IMR-90 (cell line): ENCODE data around the gene PCCB. TPM values are rescaled to one million over a fixed set of nuclear protein-coding genes. Genes with fewer than 3 reads are reported as not detected.

Experiments used
- ATAC-seq: fragments of 200-7000 bp; cut with Tn5 transposase; 2 replicates; pipeline ENCODE4 v1.9.1; 2020; ENCODE audit warnings: low read depth, mild to moderate bottlenecking, moderate library complexity
- BruUV-seq: library from RNA; stranded (reverse); fragments of 400-500 nt; replicated peaks from 2 replicates; lab custom pipeline; 2021; lab: Mats Ljungman, UMichigan
- CTCF ChIA-PET: fragments of 300-600 bp; formaldehyde crosslinking; extraction: SDS; loops from one replicate; lab custom pipeline; 2021; ENCODE audit warnings: antibody characterized with exemption; lab: Yijun Ruan, JAX
- POLR2A ChIA-PET: fragments of 300-600 bp; sonication (Branson Sonifier 250); formaldehyde crosslinking; loops from one replicate; lab custom pipeline; 2022; ENCODE audit warnings: antibody characterized with exemption; ENCODE audit not compliant: unreplicated experiment; lab: Charles Lee
- DNase-seq: peaks from one replicate; pipeline ENCODE4 v3.0.0; 2013
- H2AFZ ChIP-seq: replicated peaks from 2 replicates; pipeline ENCODE3; 2013; ENCODE audit warnings: low read length, mild to moderate bottlenecking; ENCODE audit not compliant: poor library complexity
- H2AK5ac ChIP-seq: 2 replicates; pipeline ENCODE4 v1.6.1; 2013; ENCODE audit warnings: low read depth, low read length, inconsistent platforms
- H2AK9ac ChIP-seq: replicated peaks from 2 replicates; pipeline ENCODE3; 2013; ENCODE audit warnings: mild to moderate bottlenecking, low read depth, low read length, moderate library complexity; ENCODE audit not compliant: poor library complexity
- H2BK120ac ChIP-seq: 2 replicates; pipeline ENCODE4 v1.6.1; 2013; ENCODE audit warnings: low read depth, low read length, inconsistent platforms
- H2BK15ac ChIP-seq: 3 replicates; pipeline ENCODE4 v1.6.1; 2013; ENCODE audit warnings: low read depth, low read length, inconsistent platforms
- H2BK20ac ChIP-seq: 2 replicates; pipeline ENCODE4 v1.6.1; 2013; ENCODE audit warnings: low read depth, mild to moderate bottlenecking, inconsistent platforms, low read length, moderate library complexity
- H2BK5ac ChIP-seq: 2 replicates; pipeline ENCODE4 v1.6.1; 2013; ENCODE audit warnings: mild to moderate bottlenecking, low read depth, low read length, inconsistent platforms; ENCODE audit not compliant: poor library complexity, severe bottlenecking
- H3K14ac ChIP-seq: replicated peaks from 2 replicates; pipeline ENCODE4 v1.6.1; 2013; ENCODE audit warnings: low read depth, low read length, inconsistent platforms
- H3K18ac ChIP-seq: 2 replicates; pipeline ENCODE4 v1.6.1; 2013; ENCODE audit warnings: low read depth, low read length, control low read depth
- H3K23ac ChIP-seq: 2 replicates; pipeline ENCODE4 v1.6.1; 2013; ENCODE audit warnings: low read depth, low read length, inconsistent platforms
- H3K27ac ChIP-seq: 2 replicates; pipeline ENCODE4 v1.5.1; 2013; ENCODE audit warnings: mild to moderate bottlenecking, control low read depth, low read length; ENCODE audit not compliant: insufficient read depth
- H3K27me3 ChIP-seq: 2 replicates; pipeline ENCODE4 v1.6.1; 2013; ENCODE audit warnings: low read length; ENCODE audit not compliant: control insufficient read depth, insufficient read depth
- H3K36me3 ChIP-seq: 2 replicates; pipeline ENCODE4 v1.6.1; 2013; ENCODE audit warnings: low read length, mixed read lengths; ENCODE audit not compliant: control insufficient read depth, insufficient read depth
- H3K4ac ChIP-seq: 2 replicates; pipeline ENCODE4 v1.6.1; 2013; ENCODE audit warnings: low read depth, low read length, inconsistent platforms
- H3K4me1 ChIP-seq: 2 replicates; pipeline ENCODE4 v1.6.1; 2013; ENCODE audit warnings: low read length, mixed read lengths; ENCODE audit not compliant: control insufficient read depth, insufficient read depth
- H3K4me2 ChIP-seq: 2 replicates; pipeline ENCODE4 v1.6.1; 2013; ENCODE audit warnings: low read depth, mild to moderate bottlenecking, control low read depth, low read length, moderate library complexity
- H3K4me3 ChIP-seq: 2 replicates; pipeline ENCODE4 v1.5.1; 2013; ENCODE audit warnings: low read depth, mild to moderate bottlenecking, control low read depth, low read length, moderate library complexity; ENCODE audit not compliant: insufficient read depth
- H3K56ac ChIP-seq: 2 replicates; pipeline ENCODE4 v1.6.1; 2013; ENCODE audit warnings: low read length, inconsistent platforms; ENCODE audit not compliant: insufficient read depth; ENCODE audit errors: extremely low read depth
- H3K79me1 ChIP-seq, 2 experiments: 2 replicates each; pipeline ENCODE4 v1.6.1; 2013; ENCODE audit warnings: low read length in 2 of 2, inconsistent platforms in 1 of 2, low read depth in 1 of 2
- H3K9ac ChIP-seq: 2 replicates; pipeline ENCODE4 v1.6.1; 2013; ENCODE audit warnings: low read depth, low read length, control low read depth
- H3K9me1 ChIP-seq: 2 replicates; pipeline ENCODE4 v1.6.1; 2013; ENCODE audit warnings: low read length, inconsistent platforms; ENCODE audit not compliant: insufficient read depth
- H3K9me3 ChIP-seq: 2 replicates; pipeline ENCODE4 v1.6.1; 2013; ENCODE audit warnings: low read length; ENCODE audit not compliant: control insufficient read depth, insufficient read depth
- H4K20me1 ChIP-seq: 2 replicates; pipeline ENCODE4 v1.6.1; 2013; ENCODE audit warnings: low read length, inconsistent platforms; ENCODE audit not compliant: insufficient read depth
- H4K5ac ChIP-seq: 2 replicates; pipeline ENCODE4 v1.6.1; 2013; ENCODE audit warnings: mild to moderate bottlenecking, low read depth, low read length, control low read depth
- H4K8ac ChIP-seq, 2 experiments: 2 replicates each; pipeline ENCODE4 v1.6.1; 2013; ENCODE audit warnings: low read depth in 2 of 2, low read length in 2 of 2, control low read depth in 1 of 2, inconsistent platforms in 1 of 2
- H4K91ac ChIP-seq: 2 replicates; pipeline ENCODE4 v1.6.1; 2013; ENCODE audit warnings: low read depth, low read length, inconsistent platforms; ENCODE audit not compliant: insufficient read depth
- BHLHE40 ChIP-seq: fragments of 150-350 bp; IDR thresholded peaks from 2 replicates; pipeline ENCODE4 v1.6.1; 2016; ENCODE audit warnings: mild to moderate bottlenecking, low read depth, low read length
- CHD1 ChIP-seq: IDR thresholded peaks from 2 replicates; pipeline ENCODE4 v1.6.1; 2012; ENCODE audit warnings: low read depth, low read length, improper control_type of control experiment
- CTCF ChIP-seq: conservative IDR thresholded peaks from 2 replicates; pipeline ENCODE4 v1.5.1; 2012; ENCODE audit warnings: mild to moderate bottlenecking, low read depth, low read length, improper control_type of control experiment
- ELK1 ChIP-seq: fragments of 150-350 bp; IDR thresholded peaks from 2 replicates; pipeline ENCODE4 v1.6.1; 2016; ENCODE audit warnings: low read depth, mild to moderate bottlenecking, low read length, moderate library complexity, borderline replicate concordance
- MAFK ChIP-seq: IDR thresholded peaks from 2 replicates; pipeline ENCODE4 v1.6.1; 2012; ENCODE audit warnings: low read depth, low read length, improper control_type of control experiment
- POLR2A ChIP-seq: IDR thresholded peaks from 2 replicates; pipeline ENCODE4 v1.6.1; 2012; ENCODE audit warnings: mild to moderate bottlenecking, low read depth, low read length
- RAD21 ChIP-seq: IDR thresholded peaks from 2 replicates; pipeline ENCODE4 v1.6.1; 2012; ENCODE audit warnings: low read length, improper control_type of control experiment
- RCOR1 ChIP-seq: IDR thresholded peaks from 2 replicates; pipeline ENCODE4 v1.6.1; 2012; ENCODE audit warnings: mild to moderate bottlenecking, low read length, improper control_type of control experiment; ENCODE audit not compliant: insufficient replicate concordance
- SMC3 ChIP-seq: fragments of 150-350 bp; IDR thresholded peaks from 2 replicates; pipeline ENCODE4 v1.6.1; 2016; ENCODE audit warnings: low read depth, mild to moderate bottlenecking, antibody characterized with exemption, low read length, moderate library complexity
- WGBS, 2 experiments: methylation state at CpG; one replicate each; pipeline versions ENCODE4 v1.1.5 to v1.1.7; 2013; ENCODE audit warnings: missing lambda C conversion rate in 2 of 2; ENCODE audit not compliant: insufficient read length in 1 of 2; ENCODE audit errors: extremely low coverage in 2 of 2; 5-methylcytosine and 5-hydroxymethylcytosine counted together
- dilution Hi-C: fragments of 300-500 bp; cut with HindIII; formaldehyde crosslinking; loops from one replicate; pipeline ENCODE4 v1.14.3; 2018; ENCODE audit warnings: low sequenced_read_pairs; ENCODE audit not compliant: unreplicated experiment
- in situ Hi-C: fragments of 300-500 bp; cut with MboI; formaldehyde crosslinking; loops from 3 replicates; pipeline ENCODE4 v1.14.3; 2019; ENCODE audit warnings: low sequenced_read_pairs, inconsistent platforms, mixed read lengths
- intact Hi-C: fragments of 100-400 bp; cut with micrococcal nuclease; formaldehyde crosslinking; loops from 2 replicates; pipeline ENCODE4 v1.10.0; 2022
- polyA plus RNA-seq, 3 experiments: library from polyadenylated mRNA; depleted of rRNA; stranded (reverse); fragments of >200 nt; gene quantifications; 2 replicates each; pipeline ENCODE4 v1.2.3, GENCODE V29; 2012; ENCODE audit warnings: low replicate concordance in 1 of 3
- total RNA-seq: library from RNA; depleted of rRNA; stranded (reverse); fragments of >200 nt; gene quantifications from 2 replicates; pipeline ENCODE4 v1.2.3, GENCODE V29; 2012

Gene PCCB
- total and polyA plus RNA-seq, 2 of the 4 experiments (the other 2 are of a cell fraction) = 40.5 to 76.2 TPM

- H2AK9ac ChIP-seq = no peak overlapping the region
- intact Hi-C loops (no loop called here), dilution Hi-C loops (no loop called here), in situ Hi-C loops (no loop called here)
- no peaks in the 10 kb centered on the region for H3K36me3 ChIP-seq
- no peaks in the 10 kb centered on the region for H3K9me3 ChIP-seq
- 0 out of 2 replicates have a peak overlapping the region, but pooled peaks have one; percentile 11 for H3K56ac ChIP-seq
- H3K4ac ChIP-seq = peak overlapping the region; percentile 25; the same call in 1 of the 2 replicates
- H3K14ac ChIP-seq = no peak overlapping the region
- ChIA-PET CTCF (no interaction called here), POLR2A (no interaction called here)
- no peak overlapping the region for H2AFZ ChIP-seq
- no peak overlapping the region for H4K5ac ChIP-seq
- H2BK5ac ChIP-seq = peak overlapping the region; percentile 30
- H3K27me3 ChIP-seq = peaks cover 10% of the 10 kb centered on the region
- peaks cover 7% of the 10 kb centered on the region; the same call in 1 of the 2 replicates for H3K9me1 ChIP-seq
- H3K9ac ChIP-seq = no peak overlapping the region
- H2BK20ac ChIP-seq = peak overlapping the region; percentile 39; the same call in 1 of the 2 replicates
- H2BK15ac ChIP-seq = no peak overlapping the region
- WGBS, 2 experiments = no CpG with 5 or more reads among the region's 4 CpGs
- TF ChIP-seq SMC3 (no peak), RAD21 (no peak), POLR2A (no peak), CTCF (no peak), MAFK (no peak), BHLHE40 (no peak), CHD1 (no peak), ELK1 (no peak), RCOR1 (no peak)
- no peak overlapping the region for H4K91ac ChIP-seq
- BruUV-seq = no TSS peak
- no peak for DNase-seq
- peak overlapping the region; percentile 12; the same call in 1 of the 2 replicates for H3K18ac ChIP-seq
- no peak overlapping the region for H3K23ac ChIP-seq
- peak overlapping the region; percentile 45; the same call in 1 of the 2 replicates for H2AK5ac ChIP-seq
- H3K4me3 ChIP-seq = no peak overlapping the region
- peak overlapping the region; percentile 41; the same call in 1 of the 2 replicates for H3K27ac ChIP-seq
- peak overlapping the region; percentile 25 for H3K4me2 ChIP-seq
- H4K8ac ChIP-seq = no peak overlapping the region; a peak in 1 of 4 replicates
- ATAC-seq = no peak
- no peaks in the 10 kb centered on the region for H3K79me1 ChIP-seq
- no peaks in the 10 kb centered on the region for H4K20me1 ChIP-seq
- H3K4me1 ChIP-seq = peaks cover 7% of the 10 kb centered on the region
- no peak overlapping the region for H2BK120ac ChIP-seq
Observed at GRCh38 chr3:136237961-136238649, 12.0 kb upstream of the PCCB start.
